Gastroesophageal sphincter (tissue), 4 donors: ENCODE data around the gene NCKIPSD. TPM values are rescaled to one million over a fixed set of nuclear protein-coding genes. Genes with fewer than 3 reads are reported as not detected.

Experiments used
- ATAC-seq: fragments of 150-250 bp; one replicate; pipeline ENCODE4 v1.9.1; 2016; ENCODE audit warnings: mild to moderate bottlenecking, moderate library complexity
- H3K27ac ChIP-seq, 4 donors: fragments of 200-600 bp; sonication (generic) in 3 of 4; 1 replicate in 3 of 4; 2 replicates in 1 of 4; pipeline ENCODE4 v1.5.1; 2016 to 2019
- H3K27me3 ChIP-seq: fragments of 200-600 bp; sonication (generic); one replicate; pipeline ENCODE4 v1.5.1; 2019
- H3K36me3 ChIP-seq, 2 donors: fragments of 200-600 bp; sonication (generic); one replicate each; pipeline ENCODE4 v1.5.1; 2019; ENCODE audit warnings: control low read depth in 1 of 2
- H3K4me1 ChIP-seq, 3 donors: fragments of 200-600 bp; sonication (generic); 1 replicate in 2 of 3; 2 replicates in 1 of 3; pipeline ENCODE4 v1.5.1; 2016 to 2019; ENCODE audit warnings: control low read depth in 2 of 3
- H3K4me3 ChIP-seq, 2 donors: fragments of 200-600 bp; sonication (generic); one replicate each; pipeline ENCODE4 v1.5.1; 2019; ENCODE audit warnings: mild to moderate bottlenecking in 1 of 2, moderate library complexity in 1 of 2
- H3K9me3 ChIP-seq, 3 donors: fragments of 200-600 bp; sonication (generic); one replicate each; pipeline ENCODE4 v1.5.1; 2017 to 2019; ENCODE audit warnings: control low read depth in 2 of 3
- CTCF ChIP-seq, 4 experiments: fragments of 200-600 bp in 2 of 4; fragments of 450-650 bp in 2 of 4; sonication (generic) in 1 of 4; IDR thresholded peaks; one replicate each; pipeline ENCODE4 v1.5.1; 2017 to 2019; ENCODE audit warnings: antibody characterized with exemption in 4 of 4, mild to moderate bottlenecking in 2 of 4, moderate library complexity in 2 of 4
- EP300 ChIP-seq: sonication (generic); formaldehyde crosslinking; IDR thresholded peaks from one replicate; pipeline ENCODE4 v1.6.1; 2017; ENCODE audit warnings: antibody characterized with exemption, mild to moderate bottlenecking
- POLR2A ChIP-seq, 2 donors: fragments of 450-650 bp; IDR thresholded peaks; one replicate each; pipeline ENCODE4 v1.6.1; 2017; ENCODE audit warnings: antibody characterized with exemption in 2 of 2, mild to moderate bottlenecking in 2 of 2, moderate library complexity in 1 of 2
- POLR2AphosphoS5 ChIP-seq: sonication (generic); formaldehyde crosslinking; IDR thresholded peaks from one replicate; pipeline ENCODE4 v1.6.1; 2017; ENCODE audit warnings: antibody characterized with exemption
- WGBS, 2 donors: methylation state at CpG; one replicate each; pipeline ENCODE4 v1.1.5; 2018; ENCODE audit warnings: low coverage in 1 of 2; 5-methylcytosine and 5-hydroxymethylcytosine counted together
- total RNA-seq, 4 donors: library from RNA; depleted of rRNA; stranded (reverse); fragments of >200 nt; gene quantifications; one replicate each; pipeline ENCODE4 v1.1.0, GENCODE V29; 2016

The NCKIPSD gene
- total RNA-seq, 4 donors from 2014 or later: 19.0 to 32.5 (median 21.1) TPM

DNA sequence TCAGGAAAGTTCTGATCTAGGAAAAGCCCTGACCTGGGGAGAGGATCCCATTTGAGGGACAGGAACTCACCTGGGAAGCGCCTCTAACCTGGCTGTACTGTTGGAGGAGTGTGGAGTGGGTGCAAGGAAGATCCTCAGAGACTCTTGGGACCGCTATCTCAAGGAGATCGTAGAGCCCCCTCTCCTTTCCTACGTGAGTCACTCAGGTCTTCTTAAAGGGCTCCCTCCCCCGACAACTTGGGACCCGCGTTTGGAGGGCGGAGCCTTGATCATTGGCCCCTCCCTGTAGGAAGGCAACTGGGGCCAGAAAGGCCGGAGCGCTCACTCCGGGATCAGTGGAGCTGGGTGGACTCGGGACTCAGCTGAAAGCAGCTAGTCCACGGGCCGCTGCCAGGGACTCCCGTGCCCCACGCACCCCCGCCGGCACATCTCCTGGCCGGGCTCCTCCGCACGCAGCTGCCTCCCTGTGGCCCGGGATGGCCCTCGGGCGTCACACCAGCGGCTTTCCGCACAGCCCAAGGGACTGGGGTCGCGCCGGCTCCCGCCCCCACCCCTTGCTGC lies 51.0 kb downstream of the NCKIPSD start:
- Histone ChIP-seq H3K4me3 (peak overlapping the region; percentile 80 to 93), H3K9me3 (no peaks in the 10 kb centered on the region), H3K27ac (peak overlapping the region; percentile 44 to 93 (median 88)), H3K27me3 (no peaks in the 10 kb centered on the region), H3K36me3 (peaks cover 0 to 37% of the 10 kb centered on the region in 2 donors), H3K4me1 (peaks cover 0 to 25% (median 18%) of the 10 kb centered on the region in 3 donors)
- TF ChIP-seq POLR2AphosphoS5 (no peak), POLR2A (IDR thresholded peaks at IDR 0.05) (no peak), EP300 (no peak), CTCF (IDR thresholded peaks at IDR 0.05) (no peak)
- WGBS, 2 donors: 0% methylated on average over 5 of the region's 30 CpGs; no CpG with 5 or more reads in 1 of the 2 donors
- ATAC-seq: peak; percentile 36

DNA sequence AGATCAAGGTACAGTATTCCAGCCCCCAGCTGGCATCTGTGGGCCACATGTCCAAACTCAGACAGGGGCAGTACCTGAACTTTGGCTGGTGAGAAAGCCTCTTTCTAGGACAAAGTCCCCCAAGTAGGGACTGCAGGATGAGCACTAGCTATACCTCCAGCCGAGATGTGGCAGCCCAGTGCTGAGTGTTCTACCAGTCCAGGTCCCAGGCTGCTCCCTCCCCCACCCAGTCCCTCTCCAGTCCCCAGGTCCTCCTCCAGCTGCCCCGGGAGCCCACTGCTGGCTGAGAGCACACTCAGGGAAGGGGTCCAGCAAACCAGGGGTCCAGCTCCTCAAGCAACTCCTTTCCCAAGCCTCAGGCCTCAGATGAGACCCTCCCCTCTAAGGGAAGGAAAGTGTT lies 52.0 kb downstream of the NCKIPSD start:
- Histone ChIP-seq H3K4me3 (no peak overlapping the region), H3K27ac (no peak overlapping the region), H3K9me3 (no peaks in the 10 kb centered on the region), H3K4me1 (peaks cover 0 to 25% (median 18%) of the 10 kb centered on the region in 3 donors), H3K27me3 (no peaks in the 10 kb centered on the region), H3K36me3 (peaks cover 0 to 47% of the 10 kb centered on the region in 2 donors)
- ATAC-seq: no peak
- no CpG with 5 or more reads among the region's 2 CpGs for WGBS, 2 donors
- TF ChIP-seq EP300 (no peak), CTCF (IDR thresholded peaks at IDR 0.05) (no peak), POLR2A (IDR thresholded peaks at IDR 0.05) (no peak), POLR2AphosphoS5 (no peak)

DNA sequence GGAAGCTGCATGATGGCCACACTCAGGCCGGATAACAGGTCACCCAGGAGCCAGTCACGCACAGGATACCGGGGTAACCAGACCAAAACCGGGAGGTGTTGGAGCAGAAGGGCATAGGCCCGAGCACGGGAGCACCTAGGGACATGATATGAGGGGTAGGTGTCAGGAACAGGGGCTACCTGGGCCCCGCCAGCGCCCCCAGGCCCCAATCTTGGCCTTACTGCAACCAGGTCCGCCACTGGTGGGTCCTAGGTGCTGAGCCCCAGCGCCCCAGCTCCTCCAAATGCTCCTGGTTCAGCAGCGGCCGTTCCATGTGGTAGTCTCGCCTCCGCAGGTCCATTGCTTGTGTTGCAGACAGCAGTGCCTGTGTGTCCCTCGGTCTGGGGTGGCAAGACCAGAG lies 52.5 kb downstream of the NCKIPSD start:
- WGBS, 2 donors: no CpG with 5 or more reads among the region's 15 CpGs
- Histone ChIP-seq H3K36me3 (peaks cover 0 to 52% of the 10 kb centered on the region in 2 donors), H3K9me3 (no peaks in the 10 kb centered on the region), H3K4me1 (peaks cover 0 to 25% (median 18%) of the 10 kb centered on the region in 3 donors), H3K27me3 (no peaks in the 10 kb centered on the region), H3K4me3 (no peak overlapping the region), H3K27ac (no peak overlapping the region)
- TF ChIP-seq EP300: no peak
- TF ChIP-seq POLR2A (IDR thresholded peaks at IDR 0.05): no peak
- no peak for TF ChIP-seq POLR2AphosphoS5
- no peak for TF ChIP-seq CTCF (IDR thresholded peaks at IDR 0.05)
- no peak for ATAC-seq

DNA sequence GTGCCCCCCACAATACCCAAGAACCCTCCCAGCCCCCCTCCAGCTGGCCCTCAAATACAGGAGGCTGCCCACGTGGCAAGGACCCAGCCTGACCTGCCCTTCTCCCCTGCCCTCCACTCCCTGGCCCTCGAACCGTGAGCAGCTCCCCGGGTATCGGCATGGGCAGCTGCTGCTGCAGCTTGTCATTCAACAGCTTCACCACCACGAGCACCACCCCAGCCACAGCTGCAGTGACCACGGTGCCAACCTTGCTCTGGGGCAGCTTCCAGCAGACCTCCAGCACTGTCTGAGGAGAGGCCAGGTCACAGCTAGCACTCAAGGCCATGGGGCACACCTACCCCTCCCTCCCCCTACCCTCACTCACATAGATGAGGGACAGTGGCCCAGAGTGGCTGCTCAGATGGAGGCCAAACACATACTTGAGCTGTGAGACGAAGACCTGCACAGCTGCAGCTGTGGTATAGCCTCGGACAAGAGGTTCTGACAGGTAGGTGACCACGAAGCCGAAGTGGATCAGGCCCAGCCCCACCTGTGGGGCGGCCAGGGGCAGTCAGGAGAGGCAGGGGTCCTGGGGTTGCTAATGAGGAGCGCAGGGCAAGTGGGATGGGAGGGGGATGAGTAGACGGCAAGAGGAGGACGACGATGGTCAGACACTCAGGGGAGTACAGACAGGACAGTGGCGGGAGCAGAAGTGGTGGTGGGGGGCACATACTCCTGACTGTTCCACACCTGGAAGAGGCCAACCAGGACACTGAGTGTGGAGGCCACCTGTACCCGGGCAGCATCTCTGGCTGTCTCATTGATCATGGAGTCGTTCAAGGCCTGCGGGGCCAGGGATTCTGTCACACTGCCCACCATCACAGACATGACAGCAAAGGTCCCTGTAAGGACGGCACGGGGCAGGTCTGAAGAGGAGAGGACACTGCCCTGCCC lies 53.9 kb downstream of the NCKIPSD start:
- TF ChIP-seq EP300 (no peak), POLR2A (IDR thresholded peaks at IDR 0.05) (no peak), POLR2AphosphoS5 (no peak)
- Histone ChIP-seq H3K4me3 (no peak overlapping the region), H3K36me3 (peaks cover 0 to 66% of the 10 kb centered on the region in 2 donors), H3K9me3 (no peaks in the 10 kb centered on the region), H3K4me1 (peaks cover 0 to 25% (median 18%) of the 10 kb centered on the region in 3 donors), H3K27me3 (no peaks in the 10 kb centered on the region), H3K27ac (no peak overlapping the region)
- 88% methylated on average over 9 to 14 of the region's 22 CpGs for WGBS, 2 donors
- ATAC-seq: no peak

GRCh38 chr3:48630833-48631232 lies 54.9 kb downstream of the NCKIPSD start:
- peaks cover 0 to 76% of the 10 kb centered on the region in 2 donors for H3K36me3 ChIP-seq
- no peaks in the 10 kb centered on the region for H3K9me3 ChIP-seq
- peaks cover 0 to 15% (median 11%) of the 10 kb centered on the region in 3 donors for H3K4me1 ChIP-seq
- H3K4me3 ChIP-seq: no peak overlapping the region
- ATAC-seq: no peak
- no peak for TF ChIP-seq POLR2A (IDR thresholded peaks at IDR 0.05)
- TF ChIP-seq EP300: no peak
- no peak for TF ChIP-seq POLR2AphosphoS5
- no peak for TF ChIP-seq CTCF (IDR thresholded peaks at IDR 0.05)
- H3K27me3 ChIP-seq: no peaks in the 10 kb centered on the region
- H3K27ac ChIP-seq: no peak overlapping the region
- 82 to 83% methylated on average over 3 to 5 of the region's 12 CpGs for WGBS, 2 donors
